ENCODE measurements around the gene HUWE1.
A peak's percentile ranks its signal among the peaks of the same experiment; 100 is the strongest.

The HUWE1 gene

DNA sequence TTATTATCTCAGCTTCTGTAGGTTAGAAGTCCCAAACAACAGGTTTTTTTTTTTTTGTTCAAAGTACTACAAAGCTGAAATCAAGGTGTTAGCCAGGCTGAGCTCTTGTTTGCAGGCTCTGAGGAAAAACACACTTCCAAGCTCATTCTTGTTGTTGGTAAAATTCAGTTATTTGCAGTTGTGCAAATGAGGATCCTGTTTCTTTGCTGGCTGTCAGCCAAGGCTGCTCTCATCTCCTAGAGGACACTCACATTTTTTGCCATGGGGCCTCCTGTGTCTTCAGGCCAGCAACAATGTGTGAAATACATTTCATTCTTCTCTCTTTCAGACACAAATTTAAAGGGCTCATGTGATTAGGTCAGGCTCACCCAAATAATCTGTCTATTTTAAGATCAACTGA, 192.1 kb downstream of the HUWE1 start:
- peak; percentile 58 for DNase-seq

DNA sequence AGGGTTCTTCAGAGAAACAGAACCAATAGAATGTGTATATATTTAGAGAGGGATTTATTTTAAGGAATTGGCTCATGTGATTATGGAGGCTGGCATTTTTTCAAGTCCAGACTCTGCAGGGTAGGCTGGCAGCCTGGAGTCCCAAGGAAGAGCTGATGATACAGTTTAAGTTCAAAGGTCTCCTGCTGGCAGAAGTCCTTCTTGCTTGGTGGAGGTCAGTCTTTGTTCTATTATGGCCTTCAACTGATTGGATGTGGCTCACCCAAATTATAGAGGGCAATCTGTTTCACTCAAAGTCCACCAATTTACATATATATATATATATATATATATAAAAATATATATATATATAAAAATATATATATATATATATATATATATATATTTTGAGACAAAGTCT, 200.2 kb downstream of the HUWE1 start:
- DNase-seq = no peak

DNA sequence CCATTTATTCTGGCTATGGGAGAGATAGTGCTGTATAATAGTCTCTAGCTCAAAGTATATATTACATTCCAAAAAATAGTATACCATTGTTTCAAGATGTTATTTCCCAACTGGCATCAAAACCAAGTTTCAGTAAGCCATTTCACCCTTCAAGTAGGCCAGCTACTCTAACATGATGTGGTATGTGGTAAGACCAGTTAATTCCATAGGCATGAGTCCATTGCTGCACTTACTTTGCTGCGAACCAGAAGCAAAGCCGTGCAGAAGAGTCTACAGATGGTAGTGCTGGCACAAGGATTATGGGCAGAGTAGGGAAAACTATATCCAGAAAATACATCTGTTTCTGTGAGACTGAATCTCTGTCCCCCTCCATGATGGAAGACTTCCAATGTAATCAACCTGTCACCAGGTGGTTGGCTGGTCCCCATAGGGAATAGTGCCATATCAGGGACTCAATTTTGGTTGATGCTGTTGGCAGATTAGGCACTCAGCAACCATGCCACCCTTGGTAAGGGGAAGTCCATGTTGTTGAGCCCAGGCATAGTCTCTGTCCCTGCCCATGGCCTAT, 202.6 kb downstream of the HUWE1 start:
- DNase-seq = no peak

DNA sequence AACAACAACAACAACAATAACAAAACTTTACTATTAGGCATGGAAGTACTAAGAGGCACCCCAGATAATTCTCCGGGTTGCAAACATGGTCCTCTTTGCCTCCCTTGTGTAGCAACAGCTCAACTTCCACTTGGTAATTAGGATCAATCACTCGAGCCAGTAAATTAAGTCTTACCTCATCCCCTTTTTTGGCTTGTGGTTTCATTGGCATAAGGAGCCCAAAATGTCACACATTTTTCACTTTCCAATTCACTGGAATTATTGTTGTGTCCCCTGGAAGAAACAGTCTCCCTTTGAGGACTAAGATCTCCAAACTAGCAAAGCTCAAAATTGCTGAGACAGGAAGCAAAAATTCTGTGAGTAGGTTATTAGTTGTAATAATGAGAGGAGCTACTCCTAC, 203.1 kb downstream of the HUWE1 start:
- DNase-seq = no peak

Measured in NCI-H1092 treated with DMSO at 0.1 percent for 48 hours (cell line).